HK-2 (cell line): ENCODE measurements around the gene RPL22.
A peak's percentile ranks its signal among the peaks of the same experiment; 100 is the strongest.

Experiments
- DNase-seq: peaks from one replicate; pipeline ENCODE4 v3.0.0-alpha.2; 2018; ENCODE audit not compliant: unreplicated experiment

The RPL22 gene

GRCh38 chr1:6172549-6172948 is 26.8 kb downstream of the RPL22 start:
- no peak for DNase-seq

- DNase-seq = no peak
Observed at GRCh38 chr1:6171548-6172124, 27.8 kb downstream of the RPL22 start.

GRCh38 chr1:6170742-6171201 is 28.6 kb downstream of the RPL22 start:
- no peak for DNase-seq

GRCh38 chr1:6170116-6170741 is 29.2 kb downstream of the RPL22 start:
- DNase-seq = no peak

- DNase-seq = no peak
Observed at GRCh38 chr1:6168947-6169586, 30.3 kb downstream of the RPL22 start.

- DNase-seq = no peak
Observed at GRCh38 chr1:6167391-6168303, 31.7 kb downstream of the RPL22 start.

- DNase-seq = no peak
Observed at GRCh38 chr1:6166655-6167390, 32.6 kb downstream of the RPL22 start.

GRCh38 chr1:6166221-6166620 is 33.2 kb downstream of the RPL22 start:
- DNase-seq = no peak

- no peak for DNase-seq
Observed at GRCh38 chr1:6165441-6165985, 33.9 kb downstream of the RPL22 start.

- DNase-seq = no peak
Observed at GRCh38 chr1:6165027-6165426, 34.4 kb downstream of the RPL22 start.

- no peak for DNase-seq
Observed at GRCh38 chr1:6163973-6164617, 35.3 kb downstream of the RPL22 start.

- DNase-seq = no peak
Observed at GRCh38 chr1:6163191-6163972, 36.0 kb downstream of the RPL22 start.

- DNase-seq = no peak
Observed at GRCh38 chr1:6162773-6163172, 36.6 kb downstream of the RPL22 start.

- DNase-seq = no peak
Observed at GRCh38 chr1:6162341-6162740, 37.1 kb downstream of the RPL22 start.

GRCh38 chr1:6158181-6158580 is 41.2 kb downstream of the RPL22 start:
- no peak for DNase-seq

- peak; percentile 80 for DNase-seq
Observed at GRCh38 chr1:6157528-6158174, 41.7 kb downstream of the RPL22 start.

GRCh38 chr1:6157132-6157527 is 42.3 kb downstream of the RPL22 start:
- DNase-seq = peak; percentile 32

- no peak for DNase-seq
Observed at GRCh38 chr1:6154525-6155319, 44.7 kb downstream of the RPL22 start.

GRCh38 chr1:6152882-6153281 is 46.5 kb downstream of the RPL22 start:
- DNase-seq = no peak
